GM21447 (cell line): ENCODE results near the gene ZFAND3.
"Not testable (repeated sequence)": the region's sequence is repeated elsewhere in the genome, so short reads cannot be mapped to it uniquely, and the experiment has no call there.

ENCODE experiments used
- ATAC-seq: cut with Tn5 transposase; IDR thresholded peaks from one replicate; pipeline ENCODE4 v1.9.1; 2021; ENCODE audit not compliant: unreplicated experiment

The ZFAND3 gene

GRCh38 chr6:38114976-38115625, 295.6 kb downstream of the ZFAND3 start:
- no peak for ATAC-seq

DNA sequence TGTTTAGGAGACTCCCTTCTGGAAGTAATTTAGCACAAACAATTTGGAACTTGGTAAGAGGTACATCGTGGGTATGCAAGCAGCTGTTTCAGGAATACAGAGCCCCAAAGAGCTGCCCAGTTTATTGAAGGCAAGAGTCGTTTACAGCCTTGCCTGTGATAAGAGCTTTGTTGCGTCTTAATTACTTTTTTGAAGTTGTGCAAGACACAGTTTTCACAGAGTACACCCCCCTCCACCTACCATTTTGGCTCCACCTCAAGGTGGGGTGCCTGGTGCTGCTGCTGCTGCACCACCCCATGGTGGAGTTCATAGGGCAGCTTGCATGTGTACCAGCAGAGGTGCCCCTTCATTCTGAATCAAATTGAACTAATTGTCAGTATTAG, 296.1 kb downstream of the ZFAND3 start:
- no peak for ATAC-seq

- ATAC-seq = no peak
Observed at GRCh38 chr6:38116248-38116647, 296.7 kb downstream of the ZFAND3 start.

- no peak for ATAC-seq
Observed at GRCh38 chr6:38117281-38117680, 297.8 kb downstream of the ZFAND3 start.

DNA sequence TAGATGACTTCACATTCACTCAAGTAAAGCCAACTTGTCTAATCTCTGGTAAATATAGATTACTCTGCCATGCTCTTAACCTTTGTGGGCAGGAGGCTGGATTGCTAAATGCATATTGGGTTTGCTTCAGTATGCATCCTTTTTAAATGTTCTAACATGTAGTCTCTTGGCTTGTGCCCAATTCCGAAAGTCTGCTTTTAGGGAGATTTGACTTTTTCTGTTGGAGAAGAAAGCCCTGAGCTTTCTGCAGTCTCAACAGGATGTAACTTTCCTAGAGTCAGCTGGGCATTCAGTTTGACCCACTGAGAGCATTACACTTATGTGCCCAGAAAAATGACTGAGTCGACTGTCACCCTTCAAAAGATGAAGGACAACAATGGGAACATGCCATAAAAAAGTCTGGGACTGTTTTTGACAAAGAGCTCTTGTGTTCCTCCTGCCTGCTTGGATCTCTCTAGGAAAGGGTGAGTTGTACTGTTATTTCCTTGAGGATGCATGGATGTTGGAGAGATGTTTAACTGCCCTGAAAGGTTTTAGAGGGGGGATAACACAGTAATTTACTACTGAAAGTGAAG, 299.4 kb downstream of the ZFAND3 start:
- no peak for ATAC-seq

GRCh38 chr6:38119516-38119915, 300.0 kb downstream of the ZFAND3 start:
- no peak for ATAC-seq

DNA sequence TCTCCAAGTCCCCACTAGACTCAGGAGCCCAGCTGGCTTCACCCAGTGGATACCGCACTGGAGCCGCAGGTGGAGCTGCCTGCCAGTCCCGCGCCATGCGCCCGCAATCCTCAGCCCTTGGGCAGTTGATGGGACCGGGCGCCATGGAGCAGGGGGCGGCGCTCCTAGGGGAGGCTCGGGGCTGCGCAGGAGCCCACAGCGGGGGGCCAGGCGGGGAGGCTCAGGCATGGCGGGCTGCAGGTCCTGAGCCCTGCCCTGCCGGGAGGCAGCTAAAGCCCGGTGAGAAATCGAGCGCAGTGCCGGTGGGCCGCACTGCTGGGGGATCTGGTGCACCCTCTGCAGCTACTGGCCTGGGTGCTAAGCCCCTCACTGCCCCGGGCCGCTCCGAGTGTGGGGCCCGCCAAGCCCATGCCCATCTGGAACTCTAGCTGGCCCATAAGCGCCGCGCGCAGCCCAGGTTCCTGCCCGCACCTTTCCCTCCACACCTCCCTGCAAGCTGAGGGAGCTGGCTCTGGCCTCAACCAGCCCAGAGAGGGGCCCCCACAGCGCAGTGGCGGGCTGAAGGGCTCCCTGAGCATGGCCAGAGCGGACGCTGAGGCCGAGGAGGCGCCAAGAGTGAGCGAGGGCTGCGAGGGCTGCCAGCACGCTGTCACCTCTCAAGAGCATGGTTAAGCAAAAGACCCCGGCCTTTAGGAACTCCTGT, 304.8 kb downstream of the ZFAND3 start:
- not testable (repeated sequence) for ATAC-seq

GRCh38 chr6:38127284-38127683, 307.8 kb downstream of the ZFAND3 start:
- ATAC-seq = no peak

DNA sequence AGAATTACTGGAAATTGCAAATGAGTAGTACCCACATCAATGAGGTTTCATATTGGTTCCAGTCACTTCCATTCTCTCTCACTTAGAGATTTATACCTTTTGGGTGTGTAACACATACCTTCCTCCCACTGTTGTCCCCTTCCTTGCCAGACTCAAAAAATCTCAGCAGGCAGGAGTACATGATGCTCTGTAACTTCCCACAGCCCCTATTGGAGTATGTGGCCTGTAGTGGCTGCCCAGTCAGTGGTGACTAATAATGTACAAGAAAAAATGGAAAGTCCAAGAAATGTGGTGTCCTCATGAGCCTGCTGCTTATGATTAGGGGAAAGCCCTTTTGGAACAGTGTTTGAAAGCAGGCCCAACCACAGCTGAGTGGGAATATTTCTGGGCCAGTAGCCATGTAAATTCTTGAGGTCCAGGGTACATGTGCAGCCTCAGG, 312.0 kb downstream of the ZFAND3 start:
- no peak for ATAC-seq

DNA sequence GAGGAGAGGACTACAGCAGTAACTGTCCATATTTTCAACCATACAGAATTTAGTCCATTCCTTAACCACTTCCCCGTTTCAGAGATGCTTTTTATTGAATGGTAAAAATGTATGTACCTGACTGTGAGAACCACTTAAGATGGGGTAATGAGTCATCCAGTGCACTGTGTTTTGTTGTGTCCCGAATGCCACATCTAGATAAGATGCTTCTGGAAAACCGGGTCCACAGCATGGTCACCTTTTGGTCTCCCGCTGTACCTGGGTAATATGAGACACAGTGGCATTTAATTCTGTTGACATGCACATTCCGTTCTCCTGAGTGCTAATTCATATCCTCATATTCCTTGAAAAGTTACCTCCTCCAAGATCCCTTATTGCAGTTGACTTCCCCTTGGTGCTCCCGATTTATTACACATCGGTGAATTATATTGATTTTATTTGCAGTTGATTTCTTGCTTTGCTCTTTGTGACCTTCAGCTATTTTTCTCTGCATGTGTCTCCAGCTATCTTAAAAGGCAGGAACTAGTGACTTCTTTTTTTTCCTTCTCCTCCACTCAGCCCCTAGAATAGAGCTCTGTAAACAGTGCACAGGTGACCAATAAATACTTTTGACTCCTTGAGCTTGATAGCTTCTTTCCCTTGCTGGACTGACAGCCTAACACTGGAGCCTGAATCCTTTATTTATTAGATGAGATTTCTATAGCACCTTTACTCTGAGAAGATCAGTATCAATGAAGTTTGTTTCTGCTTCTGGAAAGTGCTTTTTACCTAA, 314.6 kb downstream of the ZFAND3 start:
- no peak for ATAC-seq

DNA sequence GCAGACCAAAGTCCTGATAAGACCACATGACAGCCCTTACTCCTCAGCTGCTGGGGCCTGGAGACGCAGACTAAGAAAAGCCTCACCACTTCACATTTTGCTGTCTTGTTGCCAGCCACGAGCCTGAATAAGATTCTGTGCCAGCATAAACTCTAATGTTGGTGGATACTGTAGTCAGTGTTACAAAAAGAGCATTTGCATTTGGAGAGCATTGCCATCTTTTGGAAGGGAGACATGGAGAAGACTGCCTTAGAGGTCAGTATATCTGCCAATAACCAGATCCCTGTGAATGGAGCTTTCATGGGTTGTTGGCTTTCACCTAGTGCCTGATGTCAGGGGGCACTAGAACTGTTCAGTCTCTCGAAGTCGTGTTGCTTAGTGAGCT, 315.2 kb downstream of the ZFAND3 start:
- ATAC-seq = no peak

DNA sequence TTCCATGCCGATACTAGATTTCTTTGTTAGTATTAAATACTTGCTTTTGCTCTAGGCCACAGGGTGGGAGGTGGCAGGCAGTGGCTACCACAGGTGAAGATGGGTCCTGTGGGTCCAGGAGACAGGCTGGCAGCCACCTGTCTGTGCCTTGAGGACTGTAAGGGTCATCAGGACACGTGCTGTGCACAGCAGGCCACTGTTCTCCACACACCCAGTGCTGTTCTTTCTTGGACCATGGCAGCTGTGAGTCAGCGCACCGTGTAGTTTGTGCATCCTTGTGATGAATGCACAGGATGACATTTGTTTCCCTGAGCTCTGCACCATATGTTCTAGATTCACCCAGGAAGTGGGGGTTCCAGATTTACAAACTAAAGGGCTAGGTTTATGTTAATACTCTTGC, 317.0 kb downstream of the ZFAND3 start:
- ATAC-seq = no peak

DNA sequence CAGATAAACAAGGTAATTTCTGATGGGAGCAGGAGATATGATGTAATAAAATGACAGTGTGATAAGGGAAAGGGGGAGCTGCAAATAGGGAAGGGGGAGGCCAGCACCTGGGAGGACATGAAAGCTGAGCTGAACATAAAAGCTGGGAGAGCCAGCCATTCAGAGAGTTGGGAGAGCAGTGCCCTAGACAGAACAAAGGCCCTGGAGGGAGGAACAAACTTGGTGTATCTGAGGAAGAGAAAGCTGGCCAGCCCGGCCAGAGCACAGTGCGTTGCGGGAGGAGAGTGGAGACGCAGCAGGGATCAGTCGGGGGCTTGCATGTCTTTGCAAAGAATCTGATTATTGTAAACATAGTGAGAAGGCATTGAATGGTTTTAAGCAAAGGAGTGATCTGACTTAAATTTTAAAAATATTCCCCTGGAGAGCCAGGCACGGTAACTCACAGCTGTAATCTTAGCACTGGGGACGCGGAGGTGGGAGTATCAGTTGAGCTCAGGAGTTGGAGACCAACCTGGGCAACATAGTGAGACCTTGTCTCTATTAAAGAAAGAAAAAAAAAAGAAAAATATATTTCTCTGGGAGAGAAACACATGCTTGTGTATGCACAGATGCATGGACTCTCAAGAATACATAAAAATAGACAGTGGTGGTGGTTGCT, 318.2 kb downstream of the ZFAND3 start:
- no peak for ATAC-seq

- ATAC-seq = no peak
Observed at GRCh38 chr6:38138374-38138773, 318.8 kb downstream of the ZFAND3 start.

GRCh38 chr6:38141085-38141484, 321.6 kb downstream of the ZFAND3 start:
- no peak for ATAC-seq

GRCh38 chr6:38141716-38142115, 322.2 kb downstream of the ZFAND3 start:
- no peak for ATAC-seq

DNA sequence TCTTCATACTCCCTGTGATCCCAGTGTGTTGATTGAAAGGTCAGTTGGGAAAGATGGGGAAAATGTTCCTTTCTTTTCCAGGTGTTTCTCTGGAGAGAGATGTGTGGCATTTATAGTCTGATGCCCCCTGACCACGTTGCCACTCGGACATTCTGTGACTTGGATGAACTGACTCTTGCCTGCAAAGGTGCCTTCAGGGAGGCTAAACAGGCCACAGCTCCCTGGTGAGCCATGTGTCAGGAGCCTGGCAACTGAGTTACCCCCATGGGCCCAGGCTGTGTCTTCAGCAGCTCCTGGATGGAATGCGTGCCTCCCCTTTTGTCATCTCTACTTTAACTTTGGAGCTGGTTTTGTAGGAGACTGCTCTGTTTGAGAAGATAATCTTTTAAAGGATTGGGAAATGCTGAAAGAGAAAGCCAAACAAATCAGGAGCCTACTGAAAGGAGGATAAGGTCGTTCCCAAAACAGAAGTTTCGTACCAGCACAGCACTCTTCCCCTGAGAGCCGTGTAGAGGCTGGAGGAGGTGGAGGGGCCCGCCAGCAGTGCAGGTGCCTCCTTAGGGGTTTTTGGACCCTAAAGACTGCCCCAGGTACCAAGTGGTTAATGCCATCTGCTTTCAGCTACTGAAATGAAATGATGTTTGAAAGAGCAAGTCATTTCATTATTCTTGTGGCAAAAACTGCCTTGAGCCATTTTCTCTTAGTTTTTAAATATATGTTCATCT, 322.8 kb downstream of the ZFAND3 start:
- no peak for ATAC-seq

- ATAC-seq = no peak
Observed at GRCh38 chr6:38143191-38144150, 323.9 kb downstream of the ZFAND3 start.

DNA sequence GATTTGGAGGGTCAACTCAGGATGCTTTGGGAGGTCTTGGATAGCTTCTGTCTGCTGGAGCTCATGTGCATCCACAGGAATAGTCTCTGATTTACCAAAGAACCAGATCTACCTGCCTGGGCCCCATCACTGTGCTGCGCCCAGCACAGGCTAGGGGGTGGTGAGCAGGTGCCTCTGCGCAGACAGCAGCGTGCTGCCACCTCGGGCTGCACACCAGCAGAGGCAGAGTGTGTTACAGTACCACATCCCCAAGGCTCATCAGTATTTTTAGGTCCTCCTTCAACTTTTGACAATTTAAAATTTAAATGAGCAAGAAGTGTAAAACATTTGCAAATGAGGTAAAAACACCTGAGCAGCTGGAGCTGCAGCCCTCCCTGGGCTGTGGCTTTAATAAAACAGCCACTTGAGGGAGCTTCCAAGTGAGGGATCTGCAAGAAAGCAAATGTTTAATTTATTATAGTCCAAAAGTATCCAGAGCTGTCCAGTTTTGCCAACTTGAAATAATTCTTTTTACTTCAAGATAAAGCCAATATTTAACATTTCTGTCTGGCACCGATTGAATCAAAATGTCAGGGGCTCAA, 324.9 kb downstream of the ZFAND3 start:
- no peak for ATAC-seq
